Measurements from ENCODE around the gene IFNAR1.

DNA sequence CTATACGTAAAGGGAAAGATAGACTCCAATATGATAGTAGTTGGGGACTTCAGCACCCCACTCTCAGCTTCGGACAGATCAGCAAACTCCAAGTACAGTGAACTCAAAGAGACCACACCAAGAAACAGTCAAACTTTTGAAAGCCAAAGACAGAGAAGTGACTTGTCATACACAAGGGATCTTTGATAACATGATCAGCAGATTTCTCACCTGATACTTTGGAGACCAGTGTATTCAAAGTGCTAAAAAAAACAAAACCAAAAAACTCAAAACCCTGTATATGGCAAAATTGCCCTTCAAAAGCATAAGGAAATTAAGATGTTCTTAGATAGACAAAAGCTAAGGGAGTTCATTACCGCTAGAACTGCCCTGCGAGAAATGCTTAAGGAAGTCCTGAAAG, 9.4 kb downstream of the IFNAR1 start:
- TF ChIP-seq, protein P1, sequence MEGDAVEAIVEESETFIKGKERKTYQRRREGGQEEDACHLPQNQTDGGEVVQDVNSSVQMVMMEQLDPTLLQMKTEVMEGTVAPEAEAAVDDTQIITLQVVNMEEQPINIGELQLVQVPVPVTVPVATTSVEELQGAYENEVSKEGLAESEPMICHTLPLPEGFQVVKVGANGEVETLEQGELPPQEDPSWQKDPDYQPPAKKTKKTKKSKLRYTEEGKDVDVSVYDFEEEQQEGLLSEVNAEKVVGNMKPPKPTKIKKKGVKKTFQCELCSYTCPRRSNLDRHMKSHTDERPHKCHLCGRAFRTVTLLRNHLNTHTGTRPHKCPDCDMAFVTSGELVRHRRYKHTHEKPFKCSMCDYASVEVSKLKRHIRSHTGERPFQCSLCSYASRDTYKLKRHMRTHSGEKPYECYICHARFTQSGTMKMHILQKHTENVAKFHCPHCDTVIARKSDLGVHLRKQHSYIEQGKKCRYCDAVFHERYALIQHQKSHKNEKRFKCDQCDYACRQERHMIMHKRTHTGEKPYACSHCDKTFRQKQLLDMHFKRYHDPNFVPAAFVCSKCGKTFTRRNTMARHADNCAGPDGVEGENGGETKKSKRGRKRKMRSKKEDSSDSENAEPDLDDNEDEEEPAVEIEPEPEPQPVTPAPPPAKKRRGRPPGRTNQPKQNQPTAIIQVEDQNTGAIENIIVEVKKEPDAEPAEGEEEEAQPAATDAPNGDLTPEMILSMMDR (IDR thresholded peaks at IDR 0.05) = no peak
- TF ChIP-seq POLR2A (IDR thresholded peaks at IDR 0.05) = no peak
- no peak for TF ChIP-seq POLR2AphosphoS5 (IDR thresholded peaks at IDR 0.05)
- no peak for TF ChIP-seq EP300 (IDR thresholded peaks at IDR 0.05; ENCODE audit: low read depth)

Data from transverse colon (tissue), 4 donors.